ENCODE measurements around the gene TCAF1. TPM values are rescaled to one million over a fixed set of nuclear protein-coding genes. Genes with fewer than 3 reads are reported as not detected.

The TCAF1 gene
- total and polyA plus RNA-seq, 5 experiments from 2014 or later = 8.9 to 19.2 (median 15.2) TPM

- H3K27ac Mint-ChIP-seq = no peak overlapping the region
- peaks cover 8 to 22% (median 17%) of the 10 kb centered on the region in 5 donors for H3K27me3 Mint-ChIP-seq
- no peaks in the 10 kb centered on the region for H3K9me3 Mint-ChIP-seq
- no peaks in the 10 kb centered on the region for H3K4me1 Mint-ChIP-seq
- ATAC-seq (no peak), DNase-seq (no peak)
- POLR2A ChIA-PET = no interaction called here
- no peak overlapping the region for H3K4me3 Mint-ChIP-seq
- H3K36me3 Mint-ChIP-seq = no peaks in the 10 kb centered on the region
Measured at GRCh38 chr7:143924851-143925250, 22.9 kb upstream of the TCAF1 start.

- ATAC-seq (no peak), DNase-seq (no peak)
- H3K36me3 Mint-ChIP-seq = no peaks in the 10 kb centered on the region
- no peak overlapping the region for H3K27ac Mint-ChIP-seq
- no peak overlapping the region for H3K4me3 Mint-ChIP-seq
- H3K27me3 Mint-ChIP-seq = peaks cover 2 to 26% (median 20%) of the 10 kb centered on the region in 5 donors
- H3K4me1 Mint-ChIP-seq = no peaks in the 10 kb centered on the region
- POLR2A ChIA-PET = no interaction called here
- H3K9me3 Mint-ChIP-seq = no peaks in the 10 kb centered on the region
Measured at GRCh38 chr7:143914938-143915652, 13.1 kb upstream of the TCAF1 start.

- H3K9me3 Mint-ChIP-seq = no peaks in the 10 kb centered on the region
- no peak overlapping the region for H3K4me3 Mint-ChIP-seq
- H3K36me3 Mint-ChIP-seq = no peaks in the 10 kb centered on the region
- no peak overlapping the region for H3K27ac Mint-ChIP-seq
- peaks cover 3 to 25% (median 14%) of the 10 kb centered on the region in 5 donors for H3K27me3 Mint-ChIP-seq
- POLR2A ChIA-PET = no interaction called here
- no peak for DNase-seq
- no peaks in the 10 kb centered on the region for H3K4me1 Mint-ChIP-seq
- ATAC-seq = no peak
Measured at GRCh38 chr7:143913945-143914615, 12.1 kb upstream of the TCAF1 start.

- no peak for DNase-seq
- Mint-ChIP-seq H3K4me1 (no peaks in the 10 kb centered on the region), H3K27me3 (peaks cover 2 to 9% (median 7%) of the 10 kb centered on the region in 5 donors), H3K27ac (no peak overlapping the region), H3K36me3 (no peaks in the 10 kb centered on the region), H3K9me3 (no peaks in the 10 kb centered on the region), H3K4me3 (no peak overlapping the region)
- ATAC-seq = no peak
- POLR2A ChIA-PET = interaction anchor here (1.5 kb wide), 1 partner anchor 9 kb away, joined by 4 read pairs; the partner anchor contains the start of gene TCAF1
Measured at GRCh38 chr7:143910473-143911248, 8.7 kb upstream of the TCAF1 start.

GRCh38 chr7:143909863-143910262 is 7.9 kb upstream of the TCAF1 start:
- peaks cover 2 to 9% (median 6%) of the 10 kb centered on the region in 5 donors for H3K27me3 Mint-ChIP-seq
- H3K27ac Mint-ChIP-seq = no peak overlapping the region
- no peak for ATAC-seq
- POLR2A ChIA-PET = no interaction called here
- H3K36me3 Mint-ChIP-seq = no peaks in the 10 kb centered on the region
- H3K9me3 Mint-ChIP-seq = no peaks in the 10 kb centered on the region
- peaks cover 0 to 1% (median 0%) of the 10 kb centered on the region in 4 donors for H3K4me1 Mint-ChIP-seq
- H3K4me3 Mint-ChIP-seq = no peak overlapping the region
- no peak for DNase-seq

- POLR2A ChIA-PET = no interaction called here
- Mint-ChIP-seq H3K4me3 (no peak overlapping the region), H3K36me3 (no peaks in the 10 kb centered on the region), H3K27me3 (peaks cover 2 to 9% (median 6%) of the 10 kb centered on the region in 5 donors), H3K9me3 (no peaks in the 10 kb centered on the region), H3K4me1 (peaks cover 0 to 6% (median 1%) of the 10 kb centered on the region in 4 donors), H3K27ac (no peak overlapping the region)
- ATAC-seq (no peak), DNase-seq (no peak)
Measured at GRCh38 chr7:143908120-143908519, 6.1 kb upstream of the TCAF1 start.

GRCh38 chr7:143906895-143907294 is 4.9 kb upstream of the TCAF1 start:
- ATAC-seq (no peak), DNase-seq (no peak)
- H3K27me3 Mint-ChIP-seq = peaks cover 2 to 9% (median 6%) of the 10 kb centered on the region in 5 donors
- H3K9me3 Mint-ChIP-seq = no peaks in the 10 kb centered on the region
- H3K4me1 Mint-ChIP-seq = peaks cover 3 to 15% (median 5%) of the 10 kb centered on the region in 4 donors
- no peak overlapping the region for H3K27ac Mint-ChIP-seq
- no peak overlapping the region for H3K4me3 Mint-ChIP-seq
- POLR2A ChIA-PET = no interaction called here
- H3K36me3 Mint-ChIP-seq = no peaks in the 10 kb centered on the region

GRCh38 chr7:143906151-143906550 is 4.2 kb upstream of the TCAF1 start:
- no peak for DNase-seq
- Mint-ChIP-seq H3K27me3 (peaks cover 2 to 9% (median 6%) of the 10 kb centered on the region in 5 donors), H3K4me3 (no peak overlapping the region), H3K27ac (no peak overlapping the region), H3K36me3 (no peaks in the 10 kb centered on the region), H3K9me3 (no peaks in the 10 kb centered on the region), H3K4me1 (peaks cover 4 to 20% (median 10%) of the 10 kb centered on the region in 4 donors)
- POLR2A ChIA-PET = no interaction called here
- no peak for ATAC-seq

GRCh38 chr7:143905509-143905908 is 3.5 kb upstream of the TCAF1 start:
- Mint-ChIP-seq H3K36me3 (no peaks in the 10 kb centered on the region), H3K9me3 (no peaks in the 10 kb centered on the region), H3K27me3 (peaks cover 2 to 9% (median 6%) of the 10 kb centered on the region in 5 donors), H3K4me1 (peaks cover 7 to 26% (median 17%) of the 10 kb centered on the region in 4 donors), H3K27ac (peak overlapping the region in 1 of 10 donors; percentile 43), H3K4me3 (no peak overlapping the region)
- ATAC-seq (no peak), DNase-seq (no peak)
- POLR2A ChIA-PET = no interaction called here

GRCh38 chr7:143902332-143902899 is 440 bp upstream of the TCAF1 start:
- H3K4me1 Mint-ChIP-seq = peaks cover 15 to 44% (median 31%) of the 10 kb centered on the region in 4 donors
- H3K9me3 Mint-ChIP-seq = no peaks in the 10 kb centered on the region
- no peaks in the 10 kb centered on the region for H3K36me3 Mint-ChIP-seq
- DNase-seq (no peak), ATAC-seq (no peak)
- peaks cover 0 to 1% (median 0%) of the 10 kb centered on the region in 5 donors for H3K27me3 Mint-ChIP-seq
- peak overlapping the region; percentile 76 to 97 (median 94) for H3K27ac Mint-ChIP-seq
- POLR2A ChIA-PET = interaction anchor here (0.9 to 1.1 kb wide), 3 partner anchors 9 to 933 kb away, joined by 3 to 4 read pairs (median 4); partner anchors contain the start of gene TPK1
- peak overlapping the region; percentile 89 to 98 (median 92) for H3K4me3 Mint-ChIP-seq

GRCh38 chr7:143901332-143901667 is 676 bp downstream of the TCAF1 start:
- Mint-ChIP-seq H3K4me1 (peaks cover 15 to 45% (median 33%) of the 10 kb centered on the region in 4 donors), H3K9me3 (no peaks in the 10 kb centered on the region), H3K36me3 (no peaks in the 10 kb centered on the region), H3K27me3 (no peaks in the 10 kb centered on the region), H3K27ac (peak overlapping the region; percentile 76 to 97 (median 94)), H3K4me3 (peak overlapping the region; percentile 89 to 98 (median 92))
- ATAC-seq (no peak), DNase-seq (no peak)
- POLR2A ChIA-PET = interaction anchor here (0.6 to 1.1 kb wide), 2 partner anchors 14 to 78 kb away, joined by 3 read pairs; no protein-coding TSS in a partner anchor

GRCh38 chr7:143900230-143900766 is 1.7 kb downstream of the TCAF1 start:
- Mint-ChIP-seq H3K4me3 (peak overlapping the region; percentile 89 to 98 (median 92)), H3K27ac (peak overlapping the region in 7 of 10 donors; percentile 10 to 92 (median 67)), H3K27me3 (no peaks in the 10 kb centered on the region), H3K9me3 (no peaks in the 10 kb centered on the region), H3K36me3 (no peaks in the 10 kb centered on the region), H3K4me1 (peaks cover 15 to 44% (median 34%) of the 10 kb centered on the region in 4 donors)
- DNase-seq = no peak
- POLR2A ChIA-PET = no interaction called here
- ATAC-seq = no peak

Data from naive thymus-derived CD8-positive, alpha-beta T cell (primary cell).